HG02852 (cell line): Measurements from ENCODE around the gene SHPK.
A peak's percentile ranks its signal among the peaks of the same experiment; 100 is the strongest.

ENCODE experiments used
- ATAC-seq: cut with Tn5 transposase; IDR thresholded peaks from one replicate; pipeline ENCODE4 v1.9.1; 2021; ENCODE audit warnings: mild to moderate bottlenecking, moderate library complexity; ENCODE audit not compliant: unreplicated experiment

The SHPK gene

DNA sequence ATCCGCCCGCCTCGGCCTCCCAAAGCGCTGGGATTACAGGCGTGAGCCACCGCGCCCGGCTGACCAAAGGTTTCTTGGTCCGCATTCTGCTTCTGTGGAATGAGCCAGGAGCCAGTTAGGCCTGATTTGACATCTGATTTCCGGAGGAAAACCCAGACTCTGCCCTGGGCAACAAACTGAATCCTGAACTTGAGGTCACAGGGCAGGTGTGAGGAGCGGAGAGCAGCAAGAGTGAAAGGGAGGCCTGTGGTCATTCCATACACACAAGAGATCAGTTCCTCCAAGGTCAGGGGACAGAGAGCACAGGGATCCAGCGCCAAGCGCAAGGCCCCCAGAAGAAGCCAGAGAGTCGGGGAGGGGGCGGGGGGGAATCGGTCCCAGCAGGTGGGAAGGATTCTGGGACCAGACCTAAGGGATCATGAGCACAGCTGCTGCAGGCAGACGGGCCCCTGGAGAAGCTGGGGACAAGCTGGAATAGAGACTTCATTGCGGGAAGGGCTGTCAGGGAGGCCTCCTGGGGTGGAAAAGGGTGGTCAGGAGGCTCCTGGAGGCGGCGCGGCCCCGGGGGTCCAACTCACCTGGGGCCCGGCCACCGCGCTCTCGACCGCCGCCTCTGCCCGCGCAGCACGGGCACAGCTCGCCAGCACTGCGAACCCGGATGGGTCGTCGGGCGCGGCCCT lies 436 bp downstream of the SHPK start:
- ATAC-seq, result peak; percentile 22

DNA sequence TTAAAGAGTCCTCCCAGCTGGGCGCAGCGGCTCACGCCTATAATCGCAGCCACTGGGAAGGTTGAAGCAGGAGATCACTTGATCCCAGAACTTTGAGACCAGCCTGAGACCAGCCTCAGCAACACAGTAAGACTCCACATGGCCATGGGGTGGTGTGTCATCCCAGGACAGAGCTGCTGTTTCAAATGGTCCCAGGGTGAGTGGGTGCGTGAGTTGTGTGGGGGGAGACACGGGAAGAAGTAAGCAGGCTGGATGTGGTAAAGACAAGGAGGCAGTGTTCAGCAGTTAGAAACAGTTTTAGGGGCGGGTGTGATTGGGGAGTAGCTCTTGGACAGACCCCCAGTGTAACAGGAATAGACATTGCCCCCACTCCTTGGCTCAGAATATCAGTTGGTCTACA lies 3.8 kb downstream of the SHPK start:
- no peak for ATAC-seq

DNA sequence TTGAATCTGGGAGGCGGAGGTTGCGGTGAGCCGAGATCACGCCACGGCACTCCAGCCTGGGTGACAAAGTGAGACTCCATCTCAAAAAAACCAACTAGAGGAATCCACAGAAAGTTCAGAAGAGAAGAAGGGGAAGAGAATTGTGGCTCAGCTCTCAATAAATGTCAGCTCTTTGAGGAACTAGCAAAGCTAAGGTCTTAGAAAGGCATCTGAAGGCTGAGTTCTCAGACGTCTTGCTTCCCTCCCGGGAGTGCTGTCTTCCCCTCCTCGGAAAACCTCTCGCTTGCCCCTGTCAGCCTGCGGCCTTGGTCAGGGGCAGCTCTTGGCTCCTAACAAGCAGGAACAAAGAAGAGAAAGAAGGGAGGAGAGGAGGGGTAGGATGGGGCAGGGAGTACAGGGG lies 5.3 kb downstream of the SHPK start:
- ATAC-seq, result no peak

DNA sequence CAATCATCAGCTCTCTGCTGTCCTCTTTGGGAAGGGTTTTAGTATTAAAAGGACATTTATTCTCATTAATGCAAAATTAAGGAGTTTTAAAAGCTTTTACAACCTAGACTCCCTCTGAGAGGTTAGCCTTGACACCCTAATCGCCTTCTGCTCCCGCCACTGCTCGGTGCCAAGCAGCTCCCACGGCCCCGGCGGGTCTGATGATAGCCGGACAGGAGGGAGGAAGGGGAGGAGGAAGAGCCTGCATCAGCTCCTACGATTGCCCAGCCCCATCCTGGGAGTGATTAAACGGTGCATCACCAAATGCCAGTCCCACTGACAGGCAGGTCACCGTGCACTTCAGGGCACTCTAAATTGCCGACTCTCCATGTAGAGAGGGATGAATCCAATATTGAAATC lies 8.3 kb downstream of the SHPK start:
- ATAC-seq, result no peak

DNA sequence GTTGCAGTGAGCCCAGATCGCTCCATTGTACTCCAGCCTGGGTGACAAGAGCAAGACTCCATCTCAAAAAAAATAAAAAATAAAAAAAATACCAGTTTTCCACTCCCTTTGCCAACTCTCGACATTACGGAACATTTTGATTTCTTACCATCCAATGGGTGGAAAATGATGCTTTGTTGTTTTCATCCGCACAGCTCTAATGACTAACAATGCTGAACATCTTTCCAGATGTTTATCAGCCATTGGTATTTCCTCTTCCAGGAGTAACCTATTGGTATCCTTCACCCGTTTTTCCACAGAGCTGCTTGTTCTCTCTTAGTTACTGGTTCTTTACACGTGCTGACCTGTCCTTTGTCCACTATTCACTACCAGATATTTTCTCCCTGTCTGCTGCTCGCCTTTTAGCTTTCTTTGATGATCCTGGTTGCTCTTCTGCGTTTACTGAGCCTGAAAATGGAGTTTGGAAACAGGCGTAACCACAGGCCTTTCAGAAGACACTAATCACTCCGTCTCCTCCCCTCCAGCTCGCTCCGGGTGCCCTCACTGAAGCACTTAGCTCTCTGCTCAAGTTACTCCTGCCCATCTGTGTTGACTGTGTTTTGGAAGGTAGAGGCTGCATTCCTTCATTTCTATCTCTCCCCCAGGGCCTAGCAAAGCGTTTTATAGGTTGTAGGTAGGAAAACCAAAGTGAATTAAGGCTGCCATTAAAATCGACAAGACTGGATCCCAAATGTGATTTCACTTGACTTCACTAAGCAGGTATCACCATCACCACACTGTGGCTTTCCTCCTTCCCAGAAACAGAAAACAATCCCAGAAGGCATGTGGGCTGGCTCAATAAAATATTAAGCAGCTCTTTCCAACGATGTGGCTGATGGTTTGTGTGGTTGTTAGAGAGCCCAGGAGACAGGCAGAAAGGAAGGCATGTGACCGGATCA lies 8.9 kb downstream of the SHPK start:
- ATAC-seq, result no peak

DNA sequence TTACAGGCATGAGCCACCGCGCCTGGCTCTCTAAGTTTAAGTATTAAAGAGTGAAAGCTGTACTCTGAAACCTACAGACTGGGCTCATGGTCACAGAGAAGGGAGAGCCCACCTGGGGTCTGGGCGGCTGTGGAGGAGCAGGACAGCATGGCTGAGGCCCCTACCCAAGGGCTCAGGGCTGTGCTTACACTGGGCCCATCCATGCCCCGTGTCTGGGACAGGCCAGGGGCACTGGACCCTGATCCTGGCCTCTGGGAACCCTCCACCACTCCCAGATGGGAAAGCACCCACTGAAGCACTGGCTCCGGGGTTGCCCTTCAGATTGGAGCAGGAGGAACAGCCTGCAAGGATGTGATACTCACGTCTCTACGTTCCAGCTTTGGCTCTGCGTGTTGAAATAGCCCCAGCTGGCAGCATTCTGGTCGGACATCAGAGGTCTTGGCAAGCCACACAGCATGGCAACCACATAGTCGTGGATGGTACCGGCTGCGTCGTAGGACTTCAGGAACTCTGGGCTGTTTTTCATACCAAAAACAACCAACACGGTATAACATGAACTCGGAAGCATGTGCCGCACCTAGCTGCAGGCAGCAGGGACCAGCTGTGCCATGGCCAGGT lies 13.0 kb downstream of the SHPK start:
- no peak for ATAC-seq

DNA sequence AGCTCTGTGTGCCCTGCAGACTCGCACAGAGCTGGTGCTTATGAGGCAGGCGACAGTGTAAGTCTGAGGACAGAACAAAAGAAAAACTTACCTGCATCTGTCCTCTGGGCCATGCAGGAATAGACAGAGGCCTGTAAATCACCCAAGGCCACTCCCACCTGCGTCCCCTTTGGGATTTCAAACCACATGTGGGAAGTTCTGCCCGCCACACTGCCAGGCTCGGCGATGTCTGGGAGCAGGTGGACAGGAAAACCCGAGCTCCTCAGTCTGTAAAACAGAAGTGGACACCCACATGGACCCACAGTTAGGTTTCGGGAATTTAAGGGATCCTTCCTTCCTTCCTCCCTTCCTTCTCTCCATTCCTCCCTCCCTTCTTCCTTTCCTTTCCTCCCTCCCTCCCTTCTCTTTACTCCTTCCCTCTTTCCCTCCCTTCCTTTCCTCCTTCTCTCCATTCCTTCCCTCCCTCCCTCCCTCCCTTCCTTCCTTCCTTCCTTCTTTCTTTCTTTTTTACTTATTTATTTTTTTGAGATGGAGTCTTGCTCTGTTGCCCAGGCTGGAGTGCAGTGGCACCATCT lies 14.8 kb downstream of the SHPK start:
- no peak for ATAC-seq

DNA sequence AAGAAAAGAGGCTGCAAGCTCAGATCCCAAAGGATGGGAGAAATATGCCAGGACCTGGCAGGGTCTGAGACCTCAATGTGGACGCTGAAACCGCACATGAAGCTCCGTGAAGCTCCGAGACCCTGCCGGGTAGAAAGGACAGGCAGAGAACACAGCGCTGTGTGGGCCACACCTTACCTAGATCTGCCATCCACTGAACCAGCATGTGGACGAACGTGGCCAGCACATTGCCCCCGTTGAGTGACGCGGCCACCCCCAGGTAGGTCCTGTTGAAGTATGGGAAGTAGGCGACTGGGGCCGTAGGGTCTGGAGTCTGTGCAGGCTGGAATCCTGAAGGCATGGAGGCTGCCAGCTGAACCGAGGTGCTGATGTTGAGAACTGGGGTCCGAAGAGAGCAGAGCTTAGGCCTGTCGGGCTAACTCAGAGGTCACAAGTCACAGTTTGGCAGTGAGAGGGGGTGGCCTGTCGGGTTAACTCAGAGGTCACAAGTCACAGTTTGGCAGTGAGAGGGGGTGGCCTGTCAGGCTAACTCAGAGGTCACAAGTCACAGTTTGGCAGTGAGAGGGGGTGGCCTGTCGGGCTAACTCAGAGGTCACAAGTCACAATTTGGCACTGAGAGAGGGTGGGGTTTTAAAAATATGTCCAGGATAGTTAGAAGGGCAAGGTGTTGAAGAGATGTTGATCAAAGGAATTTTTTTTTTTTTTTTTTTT lies 20.7 kb downstream of the SHPK start:
- no peak for ATAC-seq

DNA sequence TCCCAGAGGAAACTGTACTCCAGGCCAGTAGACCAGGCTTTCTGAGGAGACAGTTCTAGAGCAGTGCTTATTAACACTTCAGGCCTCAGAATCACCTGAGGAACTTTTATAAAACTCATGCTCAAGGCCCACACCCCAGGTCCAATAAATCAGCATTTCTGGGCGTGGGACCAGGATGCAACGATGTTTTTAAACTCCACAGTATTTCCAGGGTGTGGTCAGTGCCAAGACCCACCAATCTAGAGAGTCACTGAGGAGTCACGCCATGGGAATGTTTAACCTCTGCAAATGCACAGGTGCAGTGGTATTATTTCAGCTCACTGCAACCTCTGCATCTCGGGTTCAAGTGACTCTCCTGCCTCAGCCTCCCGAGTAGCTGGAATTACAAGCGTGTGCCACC lies 22.9 kb downstream of the SHPK start:
- ATAC-seq, result no peak

DNA sequence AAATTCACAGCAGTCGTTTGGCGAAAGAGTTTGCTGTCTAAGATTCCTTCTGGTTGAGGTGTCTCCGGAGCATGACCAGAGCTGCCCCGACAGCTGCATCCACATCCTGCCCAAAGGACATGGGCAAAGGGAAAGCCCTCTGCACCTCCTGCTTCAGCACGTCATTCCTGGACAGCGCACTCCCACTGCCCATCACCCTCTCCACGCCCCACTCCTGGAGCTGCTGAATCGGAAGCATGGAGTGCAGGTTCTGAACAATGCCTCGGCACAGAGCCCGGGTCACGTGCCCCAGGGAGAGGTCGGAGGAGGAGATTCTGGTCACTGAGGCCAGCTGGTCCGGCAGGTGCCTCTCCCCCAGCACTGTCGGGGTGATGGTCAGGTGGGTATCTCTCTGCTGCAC lies 25.5 kb downstream of the SHPK start:
- no peak for ATAC-seq

DNA sequence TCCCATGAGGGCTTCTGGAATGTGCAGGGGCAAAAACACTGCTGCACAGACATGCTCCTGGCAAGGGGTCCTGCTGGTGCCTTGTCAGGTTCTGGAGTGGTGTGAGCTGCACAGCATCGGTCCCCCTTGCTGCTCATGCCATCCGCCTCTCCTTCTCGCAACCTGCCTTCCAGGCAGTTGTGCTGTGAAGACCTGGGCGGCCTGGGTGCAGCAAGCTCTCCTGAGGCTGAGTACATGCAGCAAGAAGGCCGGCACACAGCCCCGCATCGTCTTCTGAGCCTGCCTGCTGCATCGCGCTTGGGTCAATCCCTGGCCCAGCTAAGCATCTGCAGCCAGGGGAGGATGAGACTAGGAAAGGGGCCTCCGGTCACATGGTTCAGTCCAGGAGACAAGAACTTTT lies 26.4 kb downstream of the SHPK start:
- no peak for ATAC-seq

DNA sequence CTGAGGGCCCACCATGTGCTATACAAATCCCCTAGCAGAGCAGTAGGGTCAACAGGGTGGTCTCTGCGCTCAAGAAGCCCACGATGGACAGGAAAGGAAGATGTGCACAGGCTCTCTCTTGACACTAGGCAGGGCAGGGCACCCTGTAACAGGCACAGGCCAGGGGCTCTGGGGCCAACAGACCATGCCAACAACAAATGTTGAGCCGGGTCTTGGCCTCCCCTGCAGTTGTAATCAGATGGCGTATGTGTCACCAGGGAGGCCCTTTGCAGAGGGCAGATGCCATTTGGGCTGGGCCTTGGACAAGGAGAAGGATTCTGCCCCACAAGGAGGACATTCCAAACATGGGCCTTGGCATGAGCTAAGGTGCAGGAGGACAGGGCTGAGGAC lies 32.2 kb downstream of the SHPK start:
- ATAC-seq, result no peak

DNA sequence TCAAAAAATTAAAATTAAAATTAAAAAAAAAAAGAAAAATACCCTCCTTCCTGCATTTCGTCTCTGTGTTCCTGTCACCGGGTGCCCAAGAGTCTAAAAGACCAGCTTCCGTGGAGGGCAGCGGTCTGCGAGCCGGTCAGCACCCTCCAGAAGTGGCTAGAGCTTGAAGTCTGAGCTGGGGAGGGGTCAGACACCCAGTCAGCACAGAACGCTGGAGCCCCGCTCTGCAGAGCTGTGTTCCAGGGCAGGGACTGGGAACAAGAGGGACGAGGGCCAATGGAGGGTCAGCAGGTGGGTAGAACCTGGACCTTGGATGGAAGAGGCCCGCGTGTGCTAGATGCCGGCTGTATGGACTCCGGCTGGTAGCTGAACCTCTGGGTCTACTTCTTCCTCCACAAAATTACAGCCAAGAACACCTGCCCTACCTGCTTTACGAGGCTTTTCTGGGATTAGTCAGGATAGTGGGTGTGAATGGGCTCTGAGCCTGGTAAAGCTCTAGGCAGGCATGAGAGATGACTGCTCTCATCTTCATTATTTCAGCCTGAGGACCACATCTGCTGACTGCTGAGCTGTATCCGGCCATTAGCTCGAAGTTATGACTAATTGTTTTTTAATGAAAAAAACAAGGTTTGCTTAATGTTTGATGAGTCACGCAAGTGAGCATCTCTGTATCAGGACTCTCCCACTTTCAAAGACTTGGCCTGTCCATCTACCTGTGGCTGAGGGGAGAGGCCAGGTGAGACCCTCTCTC lies 32.8 kb downstream of the SHPK start:
- ATAC-seq, result no peak

DNA sequence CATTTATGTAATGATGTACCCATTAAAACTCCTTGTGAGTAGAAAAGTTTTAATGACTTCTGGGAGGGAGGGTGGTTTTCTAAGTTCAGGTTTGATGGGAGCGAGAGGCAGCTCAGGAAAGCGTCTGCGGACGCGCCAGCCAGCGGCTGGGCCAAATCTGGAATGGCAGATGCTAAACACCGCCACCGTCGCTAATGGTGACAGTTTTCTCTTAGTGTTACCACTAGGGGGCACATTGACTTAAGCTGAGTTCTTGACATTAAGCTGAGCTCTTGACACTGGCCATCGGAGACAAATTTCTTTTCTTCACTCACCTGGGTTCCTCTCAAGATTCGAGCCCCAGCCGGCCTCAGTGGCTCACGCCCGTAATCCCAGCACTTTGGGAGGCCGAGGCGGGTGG lies 33.6 kb downstream of the SHPK start:
- ATAC-seq, result no peak

DNA sequence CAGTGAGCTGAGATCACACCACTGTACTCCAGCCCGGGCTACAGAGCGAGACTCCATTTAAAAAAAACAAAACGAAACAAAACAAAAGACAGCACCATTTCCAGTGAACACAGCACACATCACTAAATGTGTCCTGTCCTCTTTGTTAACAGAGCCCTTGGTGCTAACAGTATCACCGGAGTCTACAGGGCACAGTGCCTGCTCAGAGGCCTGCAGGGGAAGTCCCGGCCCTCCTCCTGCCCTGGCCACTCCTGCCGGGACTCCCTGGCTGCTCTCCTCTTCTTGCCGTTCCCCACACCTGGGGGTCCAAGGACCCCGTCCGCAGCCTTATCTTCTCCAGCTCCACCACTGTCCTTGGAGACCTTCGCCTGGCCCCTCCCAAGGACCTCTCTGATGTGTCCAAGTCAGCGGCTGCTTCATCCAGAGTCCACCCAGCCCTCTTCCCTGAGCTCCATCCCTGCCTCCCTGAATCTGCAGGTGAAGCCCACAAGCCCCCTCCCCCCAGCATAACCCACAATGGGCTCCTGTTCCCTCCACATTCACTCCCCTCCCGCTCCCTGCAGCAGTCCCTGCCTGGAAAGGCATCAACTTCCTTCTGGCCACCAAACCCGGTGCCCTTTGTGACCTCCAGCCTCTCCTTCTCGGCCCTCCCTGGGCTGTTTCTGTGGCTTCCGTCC lies 35.4 kb downstream of the SHPK start:
- no peak for ATAC-seq

DNA sequence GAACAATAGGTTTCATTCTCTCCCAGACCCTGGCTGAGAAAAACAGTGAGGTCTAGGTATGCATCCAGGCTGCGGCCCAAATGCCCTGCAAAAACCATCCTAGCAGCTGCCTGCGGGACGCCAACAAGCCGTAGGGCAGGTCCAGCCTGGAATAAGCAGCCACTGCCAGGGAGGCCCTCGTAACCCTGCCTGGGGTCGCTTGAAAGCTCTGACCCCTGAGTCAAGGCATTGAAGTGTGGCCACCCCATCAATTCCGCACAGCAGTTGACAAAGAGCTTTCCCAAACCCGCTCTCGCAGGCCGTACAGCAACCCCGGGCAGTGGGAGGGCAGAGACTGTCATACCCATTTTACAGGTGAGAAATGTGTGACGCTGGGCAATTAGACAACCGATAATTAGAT lies 38.0 kb downstream of the SHPK start:
- ATAC-seq, result no peak

DNA sequence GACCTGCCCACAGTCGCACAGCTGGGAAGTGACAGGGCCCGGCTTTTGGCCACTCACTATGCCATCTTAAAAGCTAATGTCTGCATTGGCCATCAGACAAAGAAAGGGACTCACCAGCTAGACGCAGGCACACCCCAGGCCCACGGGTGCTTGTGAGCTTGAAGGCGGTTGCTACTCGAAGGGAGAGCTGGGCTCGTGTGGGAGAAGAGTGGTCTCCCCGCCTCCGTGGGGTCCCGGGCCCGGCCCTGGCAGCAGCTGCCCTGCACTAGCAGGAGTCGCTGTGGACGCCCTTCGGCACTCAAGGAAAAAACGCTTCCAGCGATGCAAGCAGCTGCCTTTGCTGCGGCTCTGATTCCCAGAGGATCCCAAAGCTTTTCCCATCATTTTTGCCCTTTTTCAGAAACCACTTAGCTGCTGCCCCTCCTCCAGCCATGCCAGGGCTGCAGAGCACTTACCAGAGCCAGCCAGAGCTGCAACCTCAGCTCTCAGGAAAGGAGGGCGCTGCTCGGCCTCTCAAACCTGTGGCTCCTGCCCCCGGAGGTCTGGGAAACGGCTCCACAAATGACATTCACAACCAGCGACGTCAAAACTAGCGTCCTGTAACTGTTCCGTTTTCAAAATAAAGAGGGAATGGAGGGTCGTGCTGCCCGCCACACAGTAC lies 39.1 kb downstream of the SHPK start:
- ATAC-seq, result no peak

DNA sequence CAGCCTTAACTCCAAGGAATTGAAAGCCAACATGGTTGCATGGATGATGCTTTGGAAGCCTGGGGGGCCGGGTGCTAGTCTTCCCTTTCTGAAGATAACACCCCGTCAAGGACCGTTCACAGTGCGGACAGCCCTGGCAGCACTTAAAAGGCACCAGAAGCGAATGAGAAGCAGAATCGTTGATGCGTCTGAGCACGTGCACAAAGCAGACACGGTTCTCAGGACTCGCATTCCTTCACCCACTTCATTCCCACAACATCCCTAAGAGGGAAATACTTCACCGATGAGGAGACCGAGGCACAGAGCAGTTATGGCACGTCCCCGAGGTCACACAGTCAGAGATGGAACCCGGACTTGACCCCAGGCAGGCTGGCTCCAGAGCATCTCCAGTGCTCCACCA lies 41.1 kb downstream of the SHPK start:
- ATAC-seq, result no peak
